Neural cell (in vitro differentiated cells): ENCODE data around the gene SURF1. TPM values are rescaled to one million over a fixed set of nuclear protein-coding genes. Genes with fewer than 3 reads are reported as not detected.

Experiments
- H2AFZ ChIP-seq: fragments of 200-600, 300-800 bp; sonication (generic), shearing (Covaris generic); 2 replicates; pipeline ENCODE4 v1.6.0; 2014; ENCODE audit warnings: low read depth, mild to moderate bottlenecking, antibody characterized with exemption, low read length, moderate library complexity
- H3F3A ChIP-seq: fragments of 200-600 bp; shearing (Covaris generic); 2 replicates; pipeline ENCODE4 v1.6.1; 2016; ENCODE audit warnings: mild to moderate bottlenecking, moderate library complexity, mixed read lengths, antibody characterized with exemption, low read length; ENCODE audit not compliant: insufficient read depth, poor library complexity, severe bottlenecking
- H3K27ac ChIP-seq: fragments of 200-600, 300-800 bp; sonication (generic), shearing (Covaris generic); 2 replicates; pipeline ENCODE4 v1.5.1; 2014; ENCODE audit warnings: mild to moderate bottlenecking, low read length, moderate library complexity
- H3K27me3 ChIP-seq: fragments of 300-800, 200-600 bp; sonication (generic), shearing (Covaris generic); 2 replicates; pipeline ENCODE4 v1.6.0; 2014; ENCODE audit warnings: mild to moderate bottlenecking, low read depth, low read length, moderate library complexity; ENCODE audit not compliant: insufficient read depth
- H3K36me3 ChIP-seq: fragments of 300-800, 200-600 bp; sonication (generic), shearing (Covaris generic); 2 replicates; pipeline ENCODE4 v1.5.1; 2014; ENCODE audit warnings: mild to moderate bottlenecking, antibody characterized with exemption, low read length, moderate library complexity; ENCODE audit not compliant: insufficient read depth
- H3K4me2 ChIP-seq: fragments of 300-800, 200-600 bp; sonication (generic), shearing (Covaris generic); 2 replicates; pipeline ENCODE4 v1.6.0; 2014; ENCODE audit warnings: mild to moderate bottlenecking, low read length
- H3K4me3 ChIP-seq: fragments of 300-800, 200-600 bp; sonication (generic), shearing (Covaris generic); 2 replicates; pipeline ENCODE4 v1.5.1; 2014; ENCODE audit warnings: mild to moderate bottlenecking, low read length, moderate library complexity
- H3K79me2 ChIP-seq: fragments of 200-600 bp; shearing (Covaris generic); replicated peaks from 2 replicates; pipeline ENCODE4 v1.6.0; 2014; ENCODE audit warnings: mild to moderate bottlenecking, low read length, moderate library complexity; ENCODE audit not compliant: insufficient read depth
- H3K9ac ChIP-seq: fragments of 300-800, 200-600 bp; sonication (generic), shearing (Covaris generic); 2 replicates; pipeline ENCODE4 v1.6.1; 2016; ENCODE audit warnings: mild to moderate bottlenecking, low read length, mixed read lengths
- H3K9me2 ChIP-seq: fragments of 200-600 bp; shearing (Covaris generic); 2 replicates; pipeline ENCODE4 v1.6.1; 2016; ENCODE audit warnings: mild to moderate bottlenecking, low read length, mixed read lengths; ENCODE audit not compliant: insufficient read depth
- H3K9me3 ChIP-seq: fragments of 200-600, 300-800 bp; sonication (generic), shearing (Covaris generic); 2 replicates; pipeline ENCODE4 v1.6.1; 2016; ENCODE audit warnings: mild to moderate bottlenecking, mixed run types, low read length, moderate library complexity, mixed read lengths
- H4K20me1 ChIP-seq: fragments of 200-600 bp; shearing (Covaris generic); 2 replicates; pipeline ENCODE4 v1.6.1; 2016; ENCODE audit warnings: mild to moderate bottlenecking, mixed run types; ENCODE audit not compliant: insufficient read depth
- CTCF ChIP-seq: fragments of 450-650 bp; IDR thresholded peaks from 2 replicates; pipeline ENCODE4 v1.5.1; 2014; ENCODE audit warnings: antibody characterized with exemption, mild to moderate bottlenecking, moderate library complexity; ENCODE audit not compliant: poor library complexity, severe bottlenecking
- EP300 ChIP-seq: fragments of 450-650 bp; conservative IDR thresholded peaks from 2 replicates; pipeline ENCODE4 v1.6.1; 2014; ENCODE audit warnings: antibody characterized with exemption, mild to moderate bottlenecking, moderate library complexity; ENCODE audit not compliant: poor library complexity, severe bottlenecking
- EZH2 ChIP-seq: fragments of 200-600, 300-800 bp; shearing (Covaris generic), sonication (generic); IDR thresholded peaks from 2 replicates; pipeline ENCODE4 v1.6.1; 2014; ENCODE audit warnings: antibody characterized with exemption, low read length, borderline replicate concordance, mild to moderate bottlenecking; ENCODE audit not compliant: insufficient read depth, poor library complexity, severe bottlenecking
- MXI1 ChIP-seq: fragments of 450-650 bp; conservative IDR thresholded peaks from 2 replicates; pipeline ENCODE4 v1.6.1; 2014; ENCODE audit warnings: antibody characterized with exemption, mild to moderate bottlenecking; ENCODE audit not compliant: poor library complexity, severe bottlenecking
- POLR2AphosphoS5 ChIP-seq: IDR thresholded peaks from 2 replicates; pipeline ENCODE4 v1.6.1; 2012
- RAD21 ChIP-seq: fragments of 450-650 bp; conservative IDR thresholded peaks from 2 replicates; pipeline ENCODE4 v1.6.1; 2014; ENCODE audit warnings: antibody characterized with exemption, mild to moderate bottlenecking, moderate library complexity
- REST ChIP-seq: IDR thresholded peaks from 2 replicates; pipeline ENCODE4 v1.6.1; 2012; ENCODE audit warnings: borderline replicate concordance
- SMC3 ChIP-seq: fragments of 450-650 bp; conservative IDR thresholded peaks from 2 replicates; pipeline ENCODE4 v1.6.1; 2014; ENCODE audit warnings: antibody characterized with exemption, mild to moderate bottlenecking, moderate library complexity; ENCODE audit not compliant: poor library complexity
- TAF1 ChIP-seq: IDR thresholded peaks from 2 replicates; pipeline ENCODE4 v1.6.1; 2012; ENCODE audit warnings: low read depth
- polyA plus RNA-seq: library from polyadenylated mRNA; depleted of rRNA; stranded (reverse); fragments of >200 nt; gene quantifications from 2 replicates; pipeline ENCODE4 v1.2.3, GENCODE V29; 2014

Gene SURF1
- polyA plus RNA-seq, 1 donor from 2014 or later: 32.3 TPM

GRCh38 chr9:133371261-133371711 is 15.0 kb upstream of the SURF1 start:
- H3K36me3 ChIP-seq: no peaks in the 10 kb centered on the region
- H3K9ac ChIP-seq: no peak overlapping the region
- no peak overlapping the region for H3K4me3 ChIP-seq
- peaks cover 49% of the 10 kb centered on the region for H3K79me2 ChIP-seq
- no peaks in the 10 kb centered on the region for H3K9me3 ChIP-seq
- H3K9me2 ChIP-seq: no peaks in the 10 kb centered on the region
- H3K4me2 ChIP-seq: no peak overlapping the region
- H4K20me1 ChIP-seq: no peaks in the 10 kb centered on the region
- no peak overlapping the region for H3K27ac ChIP-seq
- H2AFZ ChIP-seq: no peak overlapping the region
- no peaks in the 10 kb centered on the region for H3K27me3 ChIP-seq
- no peaks in the 10 kb centered on the region for H3F3A ChIP-seq
- TF ChIP-seq MXI1: no peak
- no peak for TF ChIP-seq CTCF
- TF ChIP-seq REST: no peak
- TF ChIP-seq SMC3: no peak
- no peak for TF ChIP-seq POLR2AphosphoS5
- no peak for TF ChIP-seq EP300
- no peak for TF ChIP-seq EZH2
- TF ChIP-seq RAD21: no peak
- TF ChIP-seq TAF1: no peak

GRCh38 chr9:133370685-133371084 is 14.4 kb upstream of the SURF1 start:
- Histone ChIP-seq H4K20me1 (no peaks in the 10 kb centered on the region), H3K36me3 (no peaks in the 10 kb centered on the region), H3K4me3 (no peak overlapping the region), H3K9me2 (no peaks in the 10 kb centered on the region), H3K27ac (no peak overlapping the region), H3K4me2 (no peak overlapping the region), H3K9ac (no peak overlapping the region), H3K9me3 (no peaks in the 10 kb centered on the region), H3K27me3 (no peaks in the 10 kb centered on the region), H3F3A (no peaks in the 10 kb centered on the region), H3K79me2 (peaks cover 49% of the 10 kb centered on the region), H2AFZ (no peak overlapping the region)
- no peak for TF ChIP-seq EZH2
- no peak for TF ChIP-seq REST
- no peak for TF ChIP-seq RAD21
- no peak for TF ChIP-seq POLR2AphosphoS5
- TF ChIP-seq SMC3: no peak
- TF ChIP-seq EP300: no peak
